Left lung (tissue), 10 donors: Measurements from ENCODE around the gene RADX. TPM values are rescaled to one million over a fixed set of nuclear protein-coding genes. Genes with fewer than 3 reads are reported as not detected.

Experiments
- ATAC-seq: fragments of 200-7000 bp; cut with Tn5 transposase; one replicate; pipeline ENCODE4 v1.9.1; 2020; ENCODE audit warnings: moderate library complexity
- DNase-seq, 4 donors: peaks; one replicate each; pipeline ENCODE4 v3.0.0-alpha.2; 2013 to 2020
- H3K27ac ChIP-seq, 2 donors: fragments of 200-600 bp; sonication (generic) in 1 of 2; one replicate each; pipeline versions ENCODE4 v1.5.0 to v1.8.0; 2020 to 2021
- H3K27me3 ChIP-seq, 2 donors: fragments of 200-600 bp; sonication (generic) in 1 of 2; one replicate each; pipeline versions ENCODE4 v1.5.0 to v1.8.0; 2020 to 2021
- H3K36me3 ChIP-seq, 2 donors: fragments of 200-600 bp; sonication (generic) in 1 of 2; one replicate each; pipeline versions ENCODE4 v1.5.0 to v1.8.0; 2020 to 2021
- H3K4me1 ChIP-seq, 2 donors: fragments of 200-600 bp; one replicate each; pipeline ENCODE4 v1.8.0; 2021
- H3K4me3 ChIP-seq, 2 donors: fragments of 200-600 bp; sonication (generic) in 1 of 2; one replicate each; pipeline versions ENCODE4 v1.5.0 to v1.8.0; 2020 to 2021; ENCODE audit warnings: mild to moderate bottlenecking in 1 of 2
- H3K9me3 ChIP-seq, 2 donors: fragments of 200-600 bp; sonication (generic) in 1 of 2; one replicate each; pipeline versions ENCODE4 v1.5.0 to v1.8.0; 2020 to 2021
- CTCF ChIP-seq, 2 donors: fragments of 200-600 bp; sonication (generic) in 1 of 2; IDR thresholded peaks; one replicate each; pipeline versions ENCODE4 v1.5.0 to v1.8.0; 2021; ENCODE audit warnings: antibody characterized with exemption in 2 of 2
- intact Hi-C, 2 donors: fragments of 100-400 bp; cut with DNase I; formaldehyde crosslinking; loops; one replicate each; pipeline versions ENCODE4 v1.11.2 to v1.14.2; 2022
- microRNA-seq, 2 donors: library from miRNA; unstranded; fragments of <30 nt; microRNA quantifications; one replicate each; pipeline ENCODE4, GENCODE V29; 2019
- polyA plus RNA-seq, 6 donors: library from polyadenylated mRNA; unstranded; fragments of 120-200 nt; gene quantifications; one replicate each; pipeline ENCODE4 v1.2.1, GENCODE V29; 2013; ENCODE audit not compliant: insufficient read length in 6 of 6
- total RNA-seq, 2 donors: library from RNA; stranded (reverse); fragmentation: NEBNext Ultra II Directional; extraction: Animal tissue kit (Norgen Biotek cat#: 25700); gene quantifications; one replicate each; pipeline ENCODE4 v1.2.1, GENCODE V29; 2021
- donor health status: DM: no; HTN: yes; CAD: no.
- donor health status: DM: no; HTN: no; CAD: no.

RADX gene
- total and polyA plus RNA-seq, 8 donors: 3.2 to 15.5 (median 11.8) TPM

- TF ChIP-seq CTCF (IDR thresholded peaks at IDR 0.05): no peak
- H3K27ac ChIP-seq: peak within 1 kb of the TSS; percentile 41 to 63
- DNase-seq (peak in 3 of 4 donors; percentile 27 to 82 (median 59)), ATAC-seq (peak; percentile 89)
- H3K27me3 ChIP-seq: peaks cover 14 to 23% of the 10 kb centered on the region in 2 donors
- H3K9me3 ChIP-seq: no peaks in the 10 kb centered on the region
- H3K36me3 ChIP-seq: no peaks in the 10 kb centered on the region
- H3K4me1 ChIP-seq: no peaks in the 10 kb centered on the region
- peak within 1 kb of the TSS; percentile 28 to 37 for H3K4me3 ChIP-seq
- intact Hi-C loops: no loop called here
Measured at GRCh38 chrX:106726485-106727437, 115.0 kb downstream of the RADX start, which contains the start of gene RNF128. TSS of gene RNF128 (plus strand) at chrX:106726701. CDS start at chrX:106726914, 213 bp downstream.

GRCh38 chrX:106728337-106728736, 116.6 kb downstream of the RADX start:
- DNase-seq (no peak), ATAC-seq (peak; percentile 48)
- Histone ChIP-seq H3K36me3 (no peaks in the 10 kb centered on the region), H3K27me3 (peaks cover 14 to 23% of the 10 kb centered on the region in 2 donors), H3K4me3 (no peak overlapping the region), H3K4me1 (no peaks in the 10 kb centered on the region), H3K9me3 (no peaks in the 10 kb centered on the region), H3K27ac (peak overlapping the region in 1 of 2 donors; percentile 63)
- intact Hi-C loops: no loop called here
- no peak for TF ChIP-seq CTCF (IDR thresholded peaks at IDR 0.05)

Small RNA genes lying within 50 kb of the gene (microRNA-seq; reads per million reads assigned to microRNA genes)
- gene MIR548AN: 0 reads per million in 2 donors

Other genes with a start within 250 kb of the RADX start
- 10 to 100 TPM; 13.3 to 20.8 TPM for gene RNF128, start 114.7 kb downstream of the RADX start, total RNA-seq
- 1 to 10 TPM in 4 of 6 donors, under 1 TPM in 2; 0.86 to 2.9 (median 1.5) TPM for gene RNF128, start 114.7 kb downstream of the RADX start, polyA plus RNA-seq
- 10 to 100 TPM; 10.2 to 13.3 TPM for gene TBC1D8B, start 190.7 kb downstream of the RADX start, total RNA-seq
- gene TBC1D8B, start 190.7 kb downstream of the RADX start, polyA plus RNA-seq: 10 to 100 TPM in 4 of 6 donors, 1 to 10 TPM in 2; 9.6 to 12.4 (median 10.4) TPM